Measurements from ENCODE around the gene MYL5.

Gene MYL5

DNA sequence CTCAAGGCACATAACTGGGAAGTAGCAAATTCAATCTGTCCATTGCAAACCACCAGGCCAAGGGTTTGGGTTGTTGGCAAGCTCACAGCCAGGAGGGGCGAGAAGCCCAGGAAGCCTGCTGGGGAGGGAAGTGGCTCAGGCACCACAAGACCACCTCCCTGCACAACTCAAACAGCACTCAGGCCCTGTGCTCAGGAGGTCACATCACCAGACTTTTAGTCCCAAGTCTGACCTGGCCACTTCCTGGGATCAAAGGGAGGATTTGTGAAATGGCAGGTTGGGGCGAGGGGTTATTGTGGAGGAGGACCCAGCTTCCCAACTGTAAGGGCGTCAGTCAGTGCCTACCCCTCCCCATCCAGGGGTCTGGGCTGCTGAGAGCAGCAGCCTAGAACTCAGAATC is 2.6 kb upstream of the MYL5 start:
- no peak overlapping the region for H3K18ac ChIP-seq (ENCODE audit: low read length)
- no peak overlapping the region for H4K8ac ChIP-seq (ENCODE audit: low read depth, low read length)
- no peak overlapping the region for H2BK120ac ChIP-seq (ENCODE audit: insufficient read depth, low read length, poor library complexity)
- H3K4me1 ChIP-seq (ENCODE audit: control insufficient read depth in 1 of 2, insufficient read depth in 2 of 2, low read length in 2 of 2): peaks cover 11 to 16% of the 10 kb centered on the region in 2 experiments
- no peaks in the 10 kb centered on the region for H3K27me3 ChIP-seq (ENCODE audit: insufficient read depth, low read length)
- H3K4ac ChIP-seq (ENCODE audit: low read depth, low read length): no peak overlapping the region
- H2AFZ ChIP-seq (ENCODE audit: insufficient read depth, low read length, poor library complexity): no peak overlapping the region
- no peak overlapping the region for H2BK12ac ChIP-seq (ENCODE audit: low read length)
- no peak overlapping the region for H3K27ac ChIP-seq (ENCODE audit: low read depth, low read length)
- H2AK5ac ChIP-seq (ENCODE audit: low read length): no peak overlapping the region
- no peak for DNase-seq
- H3K9ac ChIP-seq (ENCODE audit: low read length): no peak overlapping the region
- no peaks in the 10 kb centered on the region for H3K9me3 ChIP-seq (ENCODE audit: insufficient read depth, low read depth, low read length)
- H3K79me2 ChIP-seq (ENCODE audit: control insufficient read depth, insufficient read depth, low read length, poor library complexity): peaks cover 11% of the 10 kb centered on the region
- H3K14ac ChIP-seq (ENCODE audit: low read length): no peak overlapping the region
- no peak overlapping the region for H4K91ac ChIP-seq (ENCODE audit: low read depth, low read length)
- no peak overlapping the region for H3K4me2 ChIP-seq (ENCODE audit: low read length)
- no peak overlapping the region for H3K4me3 ChIP-seq (ENCODE audit: low read depth, low read length)
- H3K36me3 ChIP-seq (ENCODE audit: control insufficient read depth in 1 of 2, insufficient read depth in 2 of 2, low read length in 2 of 2): peaks cover 17 to 21% of the 10 kb centered on the region in 2 experiments
- H3K23ac ChIP-seq (ENCODE audit: low read length): no peak overlapping the region
- peaks cover 11% of the 10 kb centered on the region for H3K79me1 ChIP-seq (ENCODE audit: low read length)
- H4K12ac ChIP-seq (ENCODE audit: low read depth, low read length): no peak overlapping the region
- H2BK5ac ChIP-seq (ENCODE audit: low read depth, low read length, poor library complexity): no peak overlapping the region
- WGBS (ENCODE audit: extremely low coverage, insufficient coverage, insufficient read length): no CpG with 5 or more reads among the region's 3 CpGs

DNA sequence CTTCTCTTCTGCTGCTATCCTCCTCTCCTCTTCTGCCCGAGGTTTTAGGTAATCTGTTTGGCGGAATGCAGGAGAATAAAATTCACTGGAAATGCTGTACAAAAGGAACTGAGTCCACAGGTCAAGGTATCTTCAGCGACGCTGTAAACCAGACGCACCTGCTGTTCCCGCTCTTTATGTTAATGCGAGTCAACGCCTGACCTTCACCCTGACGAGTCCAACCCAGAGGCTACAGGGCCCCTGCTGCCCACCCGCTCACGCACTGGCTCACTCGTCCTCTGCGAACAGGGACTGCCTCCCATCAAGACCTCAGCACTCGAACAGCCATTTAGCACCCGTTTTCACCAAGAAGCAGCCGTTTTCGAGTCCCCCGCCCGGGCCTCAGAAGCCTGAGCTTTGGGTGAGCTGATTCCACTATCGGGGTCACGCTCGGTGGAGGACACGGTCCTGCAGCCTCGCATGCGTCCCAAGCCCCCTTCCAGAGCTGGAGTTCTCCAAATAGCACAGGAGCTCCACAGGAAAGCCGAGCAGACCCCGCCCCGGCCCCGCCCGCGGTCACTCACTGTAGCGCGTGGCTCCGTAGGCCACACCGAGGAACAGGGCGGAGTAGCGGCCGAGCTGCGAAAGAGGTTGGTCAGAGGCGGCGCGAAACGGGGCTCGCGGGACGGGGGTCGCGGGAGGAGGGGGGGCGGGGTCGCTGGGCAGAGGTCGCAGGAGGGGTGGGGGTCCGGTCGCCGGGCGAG is 822 bp upstream of the MYL5 start:
- peak in 1 of 2 donors; percentile 15 for DNase-seq
- no peak overlapping the region for H2BK120ac ChIP-seq (ENCODE audit: insufficient read depth, low read length, poor library complexity)
- peaks cover 15 to 18% of the 10 kb centered on the region in 2 experiments for H3K4me1 ChIP-seq (ENCODE audit: control insufficient read depth in 1 of 2, insufficient read depth in 2 of 2, low read length in 2 of 2)
- peak overlapping the region; percentile 4 for H2AFZ ChIP-seq (ENCODE audit: insufficient read depth, low read length, poor library complexity)
- H3K23ac ChIP-seq (ENCODE audit: low read length): no peak overlapping the region
- no peak overlapping the region for H3K27ac ChIP-seq (ENCODE audit: low read depth, low read length)
- H4K12ac ChIP-seq (ENCODE audit: low read depth, low read length): peak overlapping the region; percentile 61
- H3K4me2 ChIP-seq (ENCODE audit: low read length): peak overlapping the region; percentile 68
- H3K79me2 ChIP-seq (ENCODE audit: control insufficient read depth, insufficient read depth, low read length, poor library complexity): peaks cover 11% of the 10 kb centered on the region
- H3K9ac ChIP-seq (ENCODE audit: low read length): peak overlapping the region; percentile 88
- peak overlapping the region; percentile 73 for H3K4ac ChIP-seq (ENCODE audit: low read depth, low read length)
- peak overlapping the region; percentile 46 for H4K91ac ChIP-seq (ENCODE audit: low read depth, low read length)
- H2BK12ac ChIP-seq (ENCODE audit: low read length): no peak overlapping the region
- H3K4me3 ChIP-seq (ENCODE audit: low read depth, low read length): peak overlapping the region; percentile 85
- peaks cover 17 to 21% of the 10 kb centered on the region in 2 experiments for H3K36me3 ChIP-seq (ENCODE audit: control insufficient read depth in 1 of 2, insufficient read depth in 2 of 2, low read length in 2 of 2)
- no CpG with 5 or more reads among the region's 55 CpGs for WGBS (ENCODE audit: extremely low coverage, insufficient coverage, insufficient read length)
- H2AK5ac ChIP-seq (ENCODE audit: low read length): peak overlapping the region; percentile 51
- no peaks in the 10 kb centered on the region for H3K9me3 ChIP-seq (ENCODE audit: insufficient read depth, low read depth, low read length)
- peak overlapping the region; percentile 35 for H3K18ac ChIP-seq (ENCODE audit: low read length)
- H3K14ac ChIP-seq (ENCODE audit: low read length): peak overlapping the region; percentile 36
- no peaks in the 10 kb centered on the region for H3K27me3 ChIP-seq (ENCODE audit: insufficient read depth, low read length)
- H4K8ac ChIP-seq (ENCODE audit: low read depth, low read length): peak overlapping the region; percentile 76
- H3K79me1 ChIP-seq (ENCODE audit: low read length): peaks cover 11% of the 10 kb centered on the region
- H2BK5ac ChIP-seq (ENCODE audit: low read depth, low read length, poor library complexity): peak overlapping the region; percentile 18

DNA sequence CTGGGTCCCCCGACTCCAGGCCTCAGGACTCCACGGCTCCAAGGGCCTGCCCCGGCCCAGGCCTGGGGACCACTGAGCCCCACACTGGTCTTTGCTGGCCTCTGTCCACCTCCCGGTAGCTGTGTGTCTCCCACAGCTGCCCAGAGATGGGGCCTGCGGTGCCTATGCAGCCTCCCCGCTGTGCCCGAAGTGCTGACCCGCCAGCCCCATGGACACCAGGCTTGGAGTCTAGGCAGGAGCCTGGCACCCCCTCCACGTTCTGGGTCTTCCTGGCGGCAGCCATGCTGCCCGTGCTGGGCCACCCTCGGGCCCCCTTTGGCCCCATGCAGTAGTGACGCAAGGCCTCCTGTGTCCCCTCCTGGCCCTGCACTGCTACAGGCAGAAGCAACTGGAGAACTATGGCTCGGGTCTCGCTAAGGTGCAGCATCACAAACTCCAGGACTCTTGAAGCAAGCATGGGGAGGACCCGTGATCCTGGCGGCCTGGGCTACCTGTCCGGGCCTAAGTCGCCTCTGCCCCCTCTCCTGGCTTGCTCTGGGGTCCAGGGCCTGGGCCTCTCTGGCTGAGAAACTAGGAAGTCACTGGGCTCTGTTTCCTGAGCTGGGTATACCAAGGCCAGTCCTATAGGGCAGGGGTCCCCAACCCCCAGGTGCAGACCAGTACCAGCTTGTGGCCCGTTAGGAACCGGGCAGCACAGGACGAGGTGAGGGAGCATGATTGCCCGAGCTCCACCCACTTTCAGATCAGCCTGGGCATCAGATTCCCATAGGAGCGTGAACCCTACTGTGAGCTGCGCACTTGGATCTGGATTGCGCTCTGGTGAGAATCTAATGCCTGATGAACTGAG is 917 bp downstream of the MYL5 start:
- Histone ChIP-seq H3K27me3 (ENCODE audit: insufficient read depth, low read length) (no peaks in the 10 kb centered on the region), H2BK12ac (ENCODE audit: low read length) (peak overlapping the region; percentile 1), H4K12ac (ENCODE audit: low read depth, low read length) (peak overlapping the region; percentile 96), H2AK5ac (ENCODE audit: low read length) (peak overlapping the region; percentile 97), H3K18ac (ENCODE audit: low read length) (peak overlapping the region; percentile 94), H3K23ac (ENCODE audit: low read length) (no peak overlapping the region), H3K79me2 (ENCODE audit: control insufficient read depth, insufficient read depth, low read length, poor library complexity) (peaks cover 11% of the 10 kb centered on the region), H3K4me2 (ENCODE audit: low read length) (peak overlapping the region; percentile 87), H4K91ac (ENCODE audit: low read depth, low read length) (peak overlapping the region; percentile 97), H3K4ac (ENCODE audit: low read depth, low read length) (peak overlapping the region; percentile 82), H3K79me1 (ENCODE audit: low read length) (peaks cover 11% of the 10 kb centered on the region), H2BK120ac (ENCODE audit: insufficient read depth, low read length, poor library complexity) (peak overlapping the region; percentile 69), H3K36me3 (ENCODE audit: control insufficient read depth in 1 of 2, insufficient read depth in 2 of 2, low read length in 2 of 2) (peaks cover 17 to 21% of the 10 kb centered on the region in 2 experiments), H3K4me3 (ENCODE audit: low read depth, low read length) (peak overlapping the region; percentile 93), H4K8ac (ENCODE audit: low read depth, low read length) (peak overlapping the region; percentile 99), H3K4me1 (ENCODE audit: control insufficient read depth in 1 of 2, insufficient read depth in 2 of 2, low read length in 2 of 2) (peaks cover 16 to 18% of the 10 kb centered on the region in 2 experiments), H3K9ac (ENCODE audit: low read length) (peak overlapping the region; percentile 92), H3K9me3 (ENCODE audit: insufficient read depth, low read depth, low read length) (no peaks in the 10 kb centered on the region), H2BK5ac (ENCODE audit: low read depth, low read length, poor library complexity) (peak overlapping the region; percentile 87), H3K14ac (ENCODE audit: low read length) (peak overlapping the region; percentile 95), H2AFZ (ENCODE audit: insufficient read depth, low read length, poor library complexity) (peak overlapping the region; percentile 9), H3K27ac (ENCODE audit: low read depth, low read length) (no peak overlapping the region)
- peak in 1 of 2 donors; percentile 10 for DNase-seq
- WGBS (ENCODE audit: extremely low coverage, insufficient coverage, insufficient read length): no CpG with 5 or more reads among the region's 26 CpGs

DNA sequence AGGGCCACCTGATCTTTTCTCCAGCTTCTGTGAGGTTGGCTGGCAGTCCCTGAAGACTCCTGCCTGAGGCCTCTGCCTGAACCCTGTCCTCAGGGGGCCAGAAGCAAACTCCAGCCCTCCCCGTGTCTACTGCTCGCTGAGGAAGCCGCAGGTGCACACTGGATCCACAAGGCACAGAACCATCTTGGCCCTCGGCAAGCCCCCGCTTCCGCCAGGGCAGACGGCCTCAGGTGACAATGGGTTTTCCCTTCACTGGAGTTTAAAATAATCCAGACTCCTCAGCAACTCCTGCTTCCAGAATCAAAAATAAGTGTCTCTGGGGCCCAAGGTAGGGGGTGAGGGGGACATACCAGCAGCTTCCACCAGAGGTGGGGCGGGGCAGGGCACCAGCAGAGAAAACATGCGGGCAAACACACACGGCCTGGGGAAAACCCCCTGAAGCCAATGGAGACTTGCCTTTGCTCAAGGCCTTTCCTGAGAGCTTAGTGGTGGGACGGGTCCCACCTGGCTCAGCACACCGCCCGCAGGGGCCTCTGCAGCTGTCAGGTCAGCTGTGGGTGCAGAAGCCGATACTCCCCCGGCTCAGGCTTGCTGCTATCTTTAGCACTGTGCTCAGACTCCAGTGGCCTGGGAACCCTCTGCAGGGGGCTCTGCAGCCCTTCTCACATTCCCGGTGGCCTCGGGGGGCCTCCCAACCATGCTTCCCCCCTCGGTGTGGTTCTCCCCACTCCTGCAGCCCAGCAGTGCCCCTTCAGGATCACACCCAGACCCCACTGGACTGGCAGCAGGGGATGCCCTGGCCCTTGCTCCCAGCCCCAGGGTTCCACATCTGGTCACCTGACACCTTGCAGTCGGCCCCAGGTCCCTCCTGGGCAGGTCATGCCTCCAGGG is 1.9 kb downstream of the MYL5 start:
- peaks cover 11% of the 10 kb centered on the region for H3K79me1 ChIP-seq (ENCODE audit: low read length)
- peaks cover 23 to 24% of the 10 kb centered on the region in 2 experiments for H3K4me1 ChIP-seq (ENCODE audit: control insufficient read depth in 1 of 2, insufficient read depth in 2 of 2, low read length in 2 of 2)
- H3K14ac ChIP-seq (ENCODE audit: low read length): no peak overlapping the region
- no peak overlapping the region for H4K12ac ChIP-seq (ENCODE audit: low read depth, low read length)
- no peak overlapping the region for H3K4me3 ChIP-seq (ENCODE audit: low read depth, low read length)
- no peak overlapping the region for H3K18ac ChIP-seq (ENCODE audit: low read length)
- H2BK120ac ChIP-seq (ENCODE audit: insufficient read depth, low read length, poor library complexity): no peak overlapping the region
- H2BK12ac ChIP-seq (ENCODE audit: low read length): no peak overlapping the region
- peaks cover 11% of the 10 kb centered on the region for H3K79me2 ChIP-seq (ENCODE audit: control insufficient read depth, insufficient read depth, low read length, poor library complexity)
- no peak overlapping the region for H2AK5ac ChIP-seq (ENCODE audit: low read length)
- H2BK5ac ChIP-seq (ENCODE audit: low read depth, low read length, poor library complexity): no peak overlapping the region
- no peak overlapping the region for H4K8ac ChIP-seq (ENCODE audit: low read depth, low read length)
- no peak overlapping the region for H3K4me2 ChIP-seq (ENCODE audit: low read length)
- peaks cover 17% of the 10 kb centered on the region in 2 experiments for H3K36me3 ChIP-seq (ENCODE audit: control insufficient read depth in 1 of 2, insufficient read depth in 2 of 2, low read length in 2 of 2)
- H3K27me3 ChIP-seq (ENCODE audit: insufficient read depth, low read length): no peaks in the 10 kb centered on the region
- H2AFZ ChIP-seq (ENCODE audit: insufficient read depth, low read length, poor library complexity): no peak overlapping the region
- no CpG with 5 or more reads among the region's 19 CpGs for WGBS (ENCODE audit: extremely low coverage, insufficient coverage, insufficient read length)
- no peak overlapping the region for H3K9ac ChIP-seq (ENCODE audit: low read length)
- H3K27ac ChIP-seq (ENCODE audit: low read depth, low read length): no peak overlapping the region
- no peak overlapping the region for H4K91ac ChIP-seq (ENCODE audit: low read depth, low read length)
- H3K9me3 ChIP-seq (ENCODE audit: insufficient read depth, low read depth, low read length): no peaks in the 10 kb centered on the region
- DNase-seq: peak; percentile 94 to 95
- H3K23ac ChIP-seq (ENCODE audit: low read length): no peak overlapping the region
- no peak overlapping the region for H3K4ac ChIP-seq (ENCODE audit: low read depth, low read length)

Data from trophoblast cell (in vitro differentiated cells and primary cell).